Fibroblast of peridontal ligament (primary cell): Measurements from ENCODE around the gene CYP1A1.
"Not testable (repeated sequence)": the region's sequence is repeated elsewhere in the genome, so short reads cannot be mapped to it uniquely, and the experiment has no call there.

Experiments
- DNase-seq: peaks from one replicate; pipeline ENCODE4 v3.0.0-alpha.2; 2010; ENCODE audit errors: extremely low read depth

The CYP1A1 gene

GRCh38 chr15:74738239-74738638 is 12.9 kb upstream of the CYP1A1 start:
- not testable (repeated sequence) for DNase-seq

GRCh38 chr15:74735305-74735704 is 10.0 kb upstream of the CYP1A1 start:
- no peak for DNase-seq

DNA sequence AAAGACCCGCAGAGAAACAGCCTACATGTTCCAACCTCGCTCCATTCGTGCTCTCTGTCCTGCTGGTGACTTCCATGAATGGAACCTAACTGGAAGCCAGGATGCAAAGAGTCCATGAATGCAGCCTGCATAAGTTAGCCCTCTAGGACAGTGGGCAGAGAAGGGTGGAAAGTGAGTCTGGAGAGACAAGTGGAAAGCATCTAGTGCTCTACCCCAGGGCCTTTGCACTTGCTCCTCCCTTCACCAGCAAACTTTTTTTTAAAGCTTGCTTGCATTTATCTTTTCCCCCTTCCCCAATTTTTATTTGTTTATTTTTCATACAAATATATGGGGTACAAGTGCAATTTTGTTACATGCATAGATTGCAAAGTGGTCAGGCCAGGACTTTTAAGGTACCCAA is 7.9 kb upstream of the CYP1A1 start:
- DNase-seq, result no peak

DNA sequence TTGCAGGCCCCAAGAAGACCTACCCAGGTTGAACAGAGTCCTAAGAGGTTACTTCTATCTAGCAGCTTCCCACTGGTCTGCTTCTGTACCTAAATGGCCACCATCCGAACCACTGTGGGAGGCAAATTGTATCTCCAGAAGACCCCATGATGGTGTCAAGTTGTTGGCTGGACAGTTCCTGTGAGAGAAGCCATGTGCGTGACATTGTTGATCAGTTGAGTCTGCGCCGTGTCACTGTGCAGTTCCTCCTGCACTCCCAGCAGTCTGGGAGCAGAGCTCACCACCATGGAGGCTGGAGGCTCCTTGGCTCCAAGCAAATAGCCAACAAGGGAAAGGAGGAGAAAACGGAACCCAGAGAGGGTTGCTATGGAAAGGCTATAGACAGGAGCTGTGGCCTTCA is 7.5 kb upstream of the CYP1A1 start:
- no peak for DNase-seq

DNA sequence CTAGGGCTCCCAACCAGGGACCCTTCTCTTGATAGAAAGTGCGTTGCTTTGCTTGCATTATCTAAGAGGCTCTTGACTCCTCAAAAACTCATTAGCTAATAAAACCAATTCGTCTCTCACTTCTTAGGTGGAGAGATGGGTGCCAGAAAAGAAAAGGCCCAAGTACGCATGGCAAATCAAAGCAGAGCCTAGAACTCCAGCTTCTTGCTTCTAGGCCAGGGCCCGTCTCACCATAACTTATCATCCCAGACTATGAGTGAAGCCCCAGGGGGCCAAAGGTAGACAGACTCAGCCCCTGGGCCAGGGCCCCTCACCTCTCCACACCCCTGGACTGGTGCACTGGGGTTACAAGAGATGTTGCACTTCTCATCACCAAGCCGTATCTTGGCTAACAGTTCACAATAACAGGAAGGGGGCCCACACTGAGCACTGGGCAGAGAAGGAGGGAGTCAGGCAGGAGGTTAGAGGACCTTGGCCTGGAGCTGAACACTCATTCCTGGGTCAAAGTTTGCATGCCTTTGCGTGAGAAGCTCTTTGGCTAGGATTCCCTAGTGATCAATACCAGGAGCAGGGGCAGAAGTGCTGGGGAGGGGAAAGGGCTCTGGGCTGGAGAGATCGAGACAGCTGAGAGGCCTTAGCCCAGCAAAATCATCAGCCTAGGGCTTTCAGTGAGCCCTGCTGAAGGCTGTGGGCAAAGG is 5.4 kb upstream of the CYP1A1 start:
- DNase-seq, result no peak

DNA sequence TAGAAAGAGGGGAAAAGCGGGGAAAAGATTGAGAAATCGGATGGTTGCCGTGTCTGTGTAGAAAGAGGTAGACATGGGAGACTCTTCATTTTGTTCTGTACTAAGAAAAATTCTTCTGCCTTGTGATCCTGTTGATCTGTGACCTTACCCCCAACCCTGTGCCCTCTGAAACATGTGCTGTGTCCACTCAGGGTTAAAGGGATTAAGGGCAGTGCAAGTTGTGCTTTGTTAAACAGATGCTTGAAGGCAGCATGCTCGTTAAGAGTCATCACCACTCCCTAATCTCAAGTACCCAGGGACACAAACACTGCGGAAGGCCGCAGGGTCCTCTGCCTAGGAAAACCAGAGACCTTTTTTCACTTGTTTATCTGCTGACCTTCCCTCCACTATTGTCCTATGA is 4.0 kb upstream of the CYP1A1 start:
- DNase-seq, result not testable (repeated sequence)

DNA sequence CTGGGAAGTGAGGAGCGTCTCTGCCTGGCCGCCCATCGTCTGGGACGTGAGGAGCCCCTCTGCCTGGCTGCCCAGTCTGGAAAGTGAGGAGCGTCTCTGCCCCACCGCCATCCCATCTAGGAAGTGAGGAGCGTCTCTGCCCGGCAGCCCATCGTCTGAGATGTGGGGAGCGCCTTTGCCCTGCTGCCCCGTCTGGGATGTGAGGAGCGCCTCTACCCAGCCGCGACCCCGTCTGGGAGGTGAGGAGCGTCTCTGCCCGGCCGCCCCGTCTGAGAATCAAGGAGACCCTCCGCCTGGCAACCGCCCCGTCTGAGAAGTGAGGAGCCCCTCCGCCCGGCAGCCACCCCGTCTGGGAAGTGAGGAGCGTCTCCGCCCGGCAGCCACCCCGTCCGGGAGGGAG is 3.4 kb upstream of the CYP1A1 start:
- DNase-seq, result not testable (repeated sequence)

DNA sequence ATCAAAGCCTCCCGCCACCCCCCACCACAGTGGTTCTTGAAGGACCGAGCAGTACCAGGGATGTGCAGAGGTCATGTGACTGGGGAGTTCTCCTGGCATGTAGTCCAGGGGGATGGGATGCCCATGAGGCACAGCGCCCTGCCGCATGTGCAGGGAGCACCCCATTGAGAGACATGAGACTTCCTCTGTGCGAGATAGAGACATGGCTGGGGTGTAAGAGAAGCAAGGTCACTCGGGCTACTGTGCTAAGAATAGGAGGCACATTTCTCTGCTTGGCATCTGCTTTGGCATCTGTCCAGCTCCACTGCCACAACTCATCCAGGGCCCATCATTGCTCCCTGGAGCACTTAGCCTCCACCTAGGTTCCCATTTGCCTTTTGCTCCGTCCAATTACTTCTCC is 2.4 kb upstream of the CYP1A1 start:
- no peak for DNase-seq

- no peak for DNase-seq
Observed at GRCh38 chr15:74726774-74727164, 1.4 kb upstream of the CYP1A1 start.

GRCh38 chr15:74725845-74726773 is 781 bp upstream of the CYP1A1 start:
- no peak for DNase-seq

DNA sequence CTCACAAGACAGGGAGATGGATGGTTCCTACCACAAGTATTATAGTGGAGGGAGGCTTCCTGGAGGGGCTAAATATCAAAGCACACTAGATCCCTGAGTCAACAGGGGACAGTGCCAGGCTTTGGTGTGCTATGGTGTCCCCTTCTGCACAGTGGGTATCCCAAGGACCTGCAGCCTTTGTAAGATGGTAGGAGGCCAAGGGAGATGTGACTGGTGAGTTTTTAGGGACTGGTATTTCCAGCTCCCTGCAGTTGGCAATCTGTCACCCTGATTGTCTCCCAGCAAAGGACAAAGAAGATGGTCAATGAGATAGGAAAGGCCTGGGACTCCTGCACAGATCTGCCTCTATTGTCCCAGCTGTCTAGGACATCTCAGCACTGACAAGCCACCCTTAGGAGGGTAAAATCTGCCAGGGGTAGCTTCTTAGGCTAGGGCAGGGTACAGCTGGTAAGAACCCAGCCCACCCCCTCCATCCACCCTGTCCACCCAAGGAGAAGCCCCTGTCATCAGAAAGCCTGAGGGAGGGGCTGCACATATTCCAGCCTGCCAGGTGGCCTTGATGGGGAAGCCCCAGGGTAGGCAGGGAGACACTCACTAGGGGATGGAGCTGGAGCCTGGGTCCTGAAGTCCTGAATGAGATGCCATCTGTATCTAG is 631 bp downstream of the CYP1A1 start:
- no peak for DNase-seq

- peak; percentile 59 for DNase-seq
Observed at GRCh38 chr15:74723754-74724334, 1.5 kb downstream of the CYP1A1 start.

DNA sequence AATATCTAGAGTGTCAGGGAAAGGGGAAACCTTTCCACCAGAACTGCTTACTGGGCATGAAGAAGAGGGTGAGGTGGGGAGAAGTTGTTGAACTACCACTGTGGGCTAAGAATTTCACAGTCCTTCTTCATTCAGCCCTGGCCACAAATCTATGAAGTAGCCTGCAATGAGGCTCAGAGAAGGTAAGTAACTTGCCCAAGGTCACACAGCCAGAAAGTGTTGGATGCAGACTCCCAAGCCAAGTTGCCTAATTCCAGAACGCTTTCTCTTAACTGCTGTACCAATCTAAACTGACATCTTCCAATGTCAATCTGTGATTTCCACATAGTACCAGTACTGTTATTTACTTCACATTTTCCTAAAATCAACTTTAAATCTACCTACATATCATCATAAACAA is 2.1 kb downstream of the CYP1A1 start:
- DNase-seq, result no peak

- no peak for DNase-seq
Observed at GRCh38 chr15:74722591-74722990, 2.7 kb downstream of the CYP1A1 start.

DNA sequence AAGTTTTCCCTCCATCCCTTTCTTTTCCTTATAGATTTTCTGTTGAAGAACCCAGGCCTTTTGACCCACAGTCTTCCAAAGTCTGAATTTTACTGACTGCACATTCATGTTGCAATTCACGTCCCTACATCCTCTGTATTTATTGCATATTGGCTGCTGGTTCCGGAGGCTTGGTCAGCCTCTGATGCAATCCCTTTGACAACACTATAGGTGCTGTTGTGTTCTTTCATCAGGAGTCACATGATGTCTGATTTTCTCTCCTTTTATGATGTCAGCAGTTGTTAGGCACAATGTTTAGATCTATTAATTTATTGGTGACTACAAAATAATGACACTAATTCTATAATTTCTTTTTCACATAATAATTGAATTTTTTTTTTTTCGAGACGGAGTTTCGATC is 8.7 kb downstream of the CYP1A1 start:
- no peak for DNase-seq

- no peak for DNase-seq
Observed at GRCh38 chr15:74712311-74712710, 13.0 kb downstream of the CYP1A1 start.

DNA sequence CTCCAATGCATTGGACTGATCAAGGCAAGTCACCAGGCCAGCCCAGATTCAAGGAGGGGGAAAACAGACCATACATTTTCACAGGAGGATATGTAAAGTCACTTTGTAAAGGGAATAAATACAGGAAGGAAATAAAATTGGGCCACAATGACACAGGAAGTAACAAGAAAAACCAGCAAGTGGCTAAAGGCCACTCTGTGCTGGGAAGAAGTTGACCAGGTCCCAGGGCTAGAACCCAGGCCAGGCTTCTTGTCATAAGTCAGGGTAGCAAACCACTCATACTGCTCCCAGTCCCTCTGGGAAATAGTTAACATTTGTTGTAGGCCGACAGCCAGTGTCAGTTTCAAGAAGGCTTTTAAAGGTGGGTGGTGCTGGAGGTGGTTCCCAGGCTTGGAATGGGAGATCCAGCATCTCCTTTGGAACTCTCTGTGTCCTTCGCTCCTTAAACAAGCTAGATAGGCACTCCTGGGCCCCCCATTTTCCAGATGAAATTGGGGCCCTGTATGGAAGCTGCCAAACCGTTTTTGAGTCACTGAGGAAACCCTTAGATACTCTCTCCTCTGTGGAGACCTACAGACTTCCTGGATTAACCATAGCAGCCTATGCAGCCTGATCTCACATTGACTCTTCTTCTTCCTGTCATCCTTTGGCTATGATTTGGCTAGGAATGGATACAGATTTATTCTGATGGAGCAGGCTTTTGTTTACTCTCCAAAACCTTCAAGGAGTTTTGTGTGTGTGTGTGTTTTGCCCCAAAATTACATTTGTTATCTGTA is 14.8 kb downstream of the CYP1A1 start:
- no peak for DNase-seq

DNA sequence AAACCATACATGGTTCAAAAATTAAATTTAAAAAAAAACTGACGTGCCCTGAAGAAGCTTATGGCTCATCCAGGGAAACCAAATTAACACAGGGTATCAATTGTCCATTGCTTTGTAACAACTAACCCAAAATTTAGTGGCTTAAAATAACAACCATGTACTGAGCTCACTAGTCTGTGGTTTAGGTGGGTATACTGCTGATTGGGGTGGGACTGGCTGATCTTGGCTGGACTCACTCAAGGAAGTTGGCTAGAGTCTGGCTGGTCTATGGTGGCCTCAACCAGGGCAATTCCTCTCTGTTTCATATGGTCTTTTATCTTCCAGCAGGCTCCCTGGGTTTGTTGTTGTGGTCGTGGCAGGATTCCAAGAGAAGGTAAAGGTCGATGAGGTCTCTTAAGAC is 15.4 kb downstream of the CYP1A1 start:
- no peak for DNase-seq

GRCh38 chr15:74709011-74709410 is 16.3 kb downstream of the CYP1A1 start:
- peak; percentile 11 for DNase-seq

GRCh38 chr15:74696808-74697207 is 28.5 kb downstream of the CYP1A1 start:
- no peak for DNase-seq

DNA sequence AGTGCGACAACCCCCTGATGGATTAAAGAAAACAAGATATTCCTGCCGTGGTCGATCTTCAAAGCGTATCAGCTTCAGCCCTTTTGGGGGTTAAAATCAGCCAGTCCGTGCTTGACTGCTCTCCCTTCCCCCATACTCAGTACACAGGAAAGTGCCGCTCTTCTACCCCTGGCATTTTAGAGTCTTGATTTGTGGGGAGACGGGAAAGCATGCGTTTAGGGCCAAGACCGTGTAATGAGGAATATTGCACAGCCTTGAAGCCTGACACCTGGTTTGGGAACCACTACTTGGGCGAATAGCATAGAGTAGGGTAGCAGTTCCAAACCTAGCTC is 29.0 kb downstream of the CYP1A1 start:
- DNase-seq, result no peak
